ENCODE results near the gene TTPAL.

The TTPAL gene

GRCh38 chr20:44523746-44524145 lies 48.1 kb downstream of the TTPAL start:
- TF ChIP-seq CTCF (IDR thresholded peaks at IDR 0.05; ENCODE audit: low read depth, low read length) = no peak
- in situ Hi-C loops (cut with HindIII; ENCODE audit: low sequenced_read_pairs) = no loop called here

GRCh38 chr20:44526129-44526528 lies 50.5 kb downstream of the TTPAL start:
- peak; percentile 47 for DNase-seq (ENCODE audit: low read depth, low spot score)
- no peak overlapping the region for H3K4me3 ChIP-seq (ENCODE audit: low read depth, low read length)
- in situ Hi-C loops (cut with HindIII; ENCODE audit: low sequenced_read_pairs) = no loop called here
- no peak for TF ChIP-seq CTCF (IDR thresholded peaks at IDR 0.05; ENCODE audit: low read depth, low read length)

More at GRCh38 chr20:44523746-44524145, 48.1 kb downstream of the TTPAL start:
- DNase-seq (ENCODE audit: low read depth, low spot score) = no peak
- no peak overlapping the region for H3K4me3 ChIP-seq (ENCODE audit: low read depth, low read length)

GRCh38 chr20:44527716-44528199 lies 52.1 kb downstream of the TTPAL start:
- in situ Hi-C loops (cut with HindIII; ENCODE audit: low sequenced_read_pairs) = no loop called here
- H3K4me3 ChIP-seq (ENCODE audit: low read depth, low read length) = no peak overlapping the region
- no peak for DNase-seq (ENCODE audit: low read depth, low spot score)
- no peak for TF ChIP-seq CTCF (IDR thresholded peaks at IDR 0.05; ENCODE audit: low read depth, low read length)

- in situ Hi-C loops (cut with HindIII; ENCODE audit: low sequenced_read_pairs) = no loop called here
- no peak for TF ChIP-seq CTCF (IDR thresholded peaks at IDR 0.05; ENCODE audit: low read depth, low read length)
- no peak overlapping the region for H3K4me3 ChIP-seq (ENCODE audit: low read depth, low read length)
- DNase-seq (ENCODE audit: low read depth, low spot score) = no peak
These were observed 52.6 kb downstream of the TTPAL start for GRCh38 chr20:44528309-44528708.

DNA sequence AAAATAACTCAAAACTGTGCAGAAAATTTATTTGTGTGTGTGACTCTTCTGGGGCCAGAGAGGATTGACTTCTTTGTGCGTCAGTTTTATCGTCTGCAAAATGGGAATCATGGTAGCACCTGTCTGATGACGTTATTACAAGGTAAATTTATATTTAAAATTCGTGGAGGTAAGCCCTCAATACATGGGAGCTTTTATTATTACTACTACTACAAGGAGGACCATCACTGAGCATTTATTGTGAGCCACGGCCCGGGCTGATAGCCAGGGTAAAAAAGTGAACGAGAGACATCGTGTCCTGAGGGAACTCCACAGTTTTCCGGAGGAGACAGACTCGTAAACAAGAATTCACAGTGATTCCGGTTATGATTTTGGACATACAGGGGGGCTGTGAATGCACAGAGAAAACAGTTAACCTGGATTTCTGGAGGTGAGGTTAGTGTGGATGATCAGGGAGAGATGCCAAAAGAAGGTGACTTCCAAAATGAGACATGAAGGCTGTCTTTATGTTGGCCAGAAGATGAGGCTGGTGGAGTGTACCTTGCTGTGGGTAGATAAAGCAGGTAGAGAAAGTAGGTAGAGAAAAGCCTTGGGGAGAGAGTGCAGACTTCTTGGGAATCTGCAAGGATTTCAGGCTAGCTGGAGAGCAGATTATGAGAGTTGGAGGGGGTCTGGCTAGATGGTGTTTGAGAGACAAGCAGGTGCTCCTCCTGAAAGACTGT lies 56.7 kb downstream of the TTPAL start:
- TF ChIP-seq CTCF (IDR thresholded peaks at IDR 0.05; ENCODE audit: low read depth, low read length) = no peak
- DNase-seq (ENCODE audit: low read depth, low spot score) = no peak
- H3K4me3 ChIP-seq (ENCODE audit: low read depth, low read length) = peak overlapping the region; percentile 65
- in situ Hi-C loops (cut with HindIII; ENCODE audit: low sequenced_read_pairs) = no loop called here

DNA sequence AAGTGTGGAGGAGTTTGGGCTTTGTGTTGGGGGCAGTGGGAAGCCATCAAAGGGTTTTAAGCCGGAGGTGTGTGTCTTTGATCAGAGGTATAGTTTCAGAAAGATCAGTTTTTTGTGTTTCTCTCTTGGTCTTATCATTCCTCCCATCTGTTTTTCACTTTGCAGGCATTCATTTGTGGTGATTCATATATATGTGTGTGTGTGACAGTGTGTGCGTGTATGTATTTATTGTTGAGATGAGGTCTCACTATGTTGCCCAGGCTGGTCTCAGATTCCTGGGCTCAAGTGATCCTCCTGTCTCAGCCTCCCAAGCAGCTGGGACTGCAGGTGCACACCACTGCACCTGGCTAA lies 57.3 kb downstream of the TTPAL start:
- in situ Hi-C loops (cut with HindIII; ENCODE audit: low sequenced_read_pairs) = no loop called here
- H3K4me3 ChIP-seq (ENCODE audit: low read depth, low read length) = no peak overlapping the region
- TF ChIP-seq CTCF (IDR thresholded peaks at IDR 0.05; ENCODE audit: low read depth, low read length) = no peak
- no peak for DNase-seq (ENCODE audit: low read depth, low spot score)
